AG08395 (cell line): ENCODE measurements around the gene HOXA6.

ENCODE experiments used
- DNase-seq: peaks from one replicate; pipeline ENCODE4 v3.0.0; 2012; ENCODE audit warnings: mixed read lengths, low spot score

HOXA6 gene

GRCh38 chr7:27172823-27173510, 25.4 kb upstream of the HOXA6 start:
- DNase-seq: peak; percentile 64

DNA sequence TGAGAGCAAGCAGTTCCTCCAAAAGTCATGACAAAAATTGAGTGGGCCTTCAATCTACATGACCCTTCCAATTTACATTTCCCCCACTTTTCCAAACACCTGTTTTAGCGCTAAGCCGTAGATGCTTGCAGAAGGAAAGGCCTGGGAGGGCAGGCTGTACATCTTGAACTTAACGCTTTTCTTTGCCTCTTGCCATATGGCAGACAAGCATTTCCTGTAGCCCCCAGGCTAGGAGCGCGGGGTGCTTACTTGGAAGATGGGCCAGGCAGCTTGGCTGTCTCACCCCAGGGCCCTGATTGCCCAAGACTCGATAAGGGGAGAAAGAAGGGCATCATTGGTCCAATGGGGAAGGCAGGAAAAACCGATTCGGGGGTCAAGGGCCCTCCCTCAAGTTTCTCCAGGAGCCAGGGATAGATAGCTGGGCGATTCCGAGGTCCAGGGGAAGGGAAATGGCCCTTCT, 24.8 kb upstream of the HOXA6 start:
- peak; percentile 4 for DNase-seq

- no peak for DNase-seq
Observed at GRCh38 chr7:27171637-27172314, 24.2 kb upstream of the HOXA6 start.

GRCh38 chr7:27171325-27171636, 23.7 kb upstream of the HOXA6 start:
- no peak for DNase-seq

GRCh38 chr7:27170426-27171324, 23.1 kb upstream of the HOXA6 start:
- no peak for DNase-seq

- no peak for DNase-seq
Observed at GRCh38 chr7:27169658-27170425, 22.3 kb upstream of the HOXA6 start.

- no peak for DNase-seq
Observed at GRCh38 chr7:27168265-27168947, 20.8 kb upstream of the HOXA6 start.

- DNase-seq: no peak
Observed at GRCh38 chr7:27167916-27168264, 20.3 kb upstream of the HOXA6 start.

- DNase-seq: no peak
Observed at GRCh38 chr7:27166531-27167505, 19.2 kb upstream of the HOXA6 start.

- DNase-seq: no peak
Observed at GRCh38 chr7:27165996-27166530, 18.5 kb upstream of the HOXA6 start.

DNA sequence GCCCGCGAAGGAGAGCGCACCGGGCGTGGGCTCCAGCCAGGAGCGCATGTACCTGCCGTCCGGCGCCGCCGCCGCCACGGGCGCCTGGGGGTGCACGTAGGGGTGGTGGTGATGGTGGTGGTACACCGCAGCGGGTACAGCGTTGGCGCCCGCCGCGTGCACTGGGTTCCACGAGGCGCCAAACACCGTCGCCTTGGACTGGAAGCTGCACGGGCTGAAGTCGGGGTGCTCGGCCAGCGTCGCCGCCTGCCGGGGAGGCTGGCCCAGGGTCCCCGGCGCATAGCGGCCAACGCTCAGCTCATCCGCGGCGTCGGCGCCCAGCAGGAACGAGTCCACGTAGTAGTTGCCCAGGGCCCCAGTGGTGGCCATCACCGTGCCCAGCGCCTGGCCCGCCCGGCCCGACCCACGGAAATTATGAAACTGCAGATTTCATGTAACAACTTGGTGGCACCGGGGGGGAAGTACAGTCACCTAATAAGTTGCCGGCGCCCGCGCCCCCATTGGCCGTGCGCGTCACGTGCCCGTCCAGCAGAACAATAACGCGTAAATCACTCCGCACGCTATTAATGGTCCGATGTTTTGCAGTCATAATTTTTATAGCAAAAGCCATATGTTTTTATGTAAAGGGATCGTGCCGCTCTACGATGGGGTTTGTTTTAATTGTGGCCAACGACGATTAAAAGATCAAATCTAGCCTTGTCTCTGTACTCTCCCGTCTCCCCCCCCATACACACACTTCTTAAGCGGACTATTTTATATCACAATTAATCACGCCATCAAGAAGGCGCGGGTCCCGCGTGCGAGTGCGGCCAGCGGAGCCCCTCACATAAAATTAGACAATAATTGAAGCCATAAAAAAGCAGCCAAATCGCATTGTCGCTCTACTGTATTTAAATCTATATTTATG, 17.8 kb upstream of the HOXA6 start, which contains the start of gene HOXA9:
TSS of gene HOXA9 (minus strand) at position 449 of the 907 bp plus-strand sequence. CDS start at position 369, 80 bp downstream.
- peak; percentile 84 for DNase-seq

DNA sequence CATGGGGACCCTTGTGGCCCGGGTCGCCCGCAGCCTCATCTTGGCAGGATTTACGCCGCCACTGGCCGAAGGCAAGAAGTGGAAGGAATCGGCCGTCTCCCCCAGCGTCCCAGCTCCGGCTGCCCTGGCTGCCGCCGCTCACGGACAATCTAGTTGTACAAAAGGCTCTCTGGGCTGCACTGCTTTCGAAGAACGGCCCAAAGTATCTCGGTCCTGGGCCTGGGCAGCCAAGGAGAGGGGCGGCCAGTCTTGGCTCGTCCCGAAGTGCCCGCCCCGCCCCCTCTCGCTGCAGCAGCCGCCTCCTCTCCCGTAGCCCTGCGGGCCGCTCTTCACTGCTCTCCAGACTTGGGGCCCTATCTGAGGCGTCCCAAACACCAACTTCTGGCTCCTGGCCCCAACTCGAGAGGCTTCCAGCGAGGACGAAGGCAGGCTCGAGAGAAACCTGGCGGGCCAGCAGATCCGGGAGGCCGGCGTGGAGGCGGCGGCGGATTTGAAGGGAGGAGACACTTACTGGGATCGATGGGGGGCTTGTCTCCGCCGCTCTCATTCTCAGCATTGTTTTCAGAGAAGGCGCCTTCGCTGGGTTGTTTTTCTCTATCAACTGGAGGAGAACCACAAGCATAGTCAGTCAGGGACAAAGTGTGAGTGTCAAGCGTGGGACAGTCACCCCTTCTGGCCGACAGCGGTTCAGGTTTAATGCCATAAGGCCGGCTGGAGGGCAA, 17.0 kb upstream of the HOXA6 start:
- no peak for DNase-seq

DNA sequence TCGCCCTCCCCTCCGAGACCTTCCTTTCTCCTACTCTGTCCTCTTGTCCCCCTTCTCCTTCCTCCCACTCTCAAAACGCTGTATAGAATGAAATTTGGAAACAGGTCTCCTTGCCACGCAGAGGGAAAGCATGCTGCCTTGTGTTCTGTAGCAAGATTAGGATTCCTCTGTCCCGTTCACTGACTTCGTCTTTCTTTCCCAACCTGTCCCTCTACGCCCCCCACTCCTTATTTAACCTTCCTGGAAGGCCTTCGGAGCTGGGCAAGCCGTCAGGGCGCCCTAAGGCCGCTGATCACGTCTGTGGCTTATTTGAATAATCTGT, 16.4 kb upstream of the HOXA6 start:
- DNase-seq: no peak

GRCh38 chr7:27163288-27164044, 15.9 kb upstream of the HOXA6 start:
- DNase-seq: no peak

- DNase-seq: no peak
Observed at GRCh38 chr7:27162561-27163287, 15.2 kb upstream of the HOXA6 start.

GRCh38 chr7:27161721-27162560, 14.4 kb upstream of the HOXA6 start:
- no peak for DNase-seq
